Measurements from ENCODE around the gene TRAPPC6A.

DNA sequence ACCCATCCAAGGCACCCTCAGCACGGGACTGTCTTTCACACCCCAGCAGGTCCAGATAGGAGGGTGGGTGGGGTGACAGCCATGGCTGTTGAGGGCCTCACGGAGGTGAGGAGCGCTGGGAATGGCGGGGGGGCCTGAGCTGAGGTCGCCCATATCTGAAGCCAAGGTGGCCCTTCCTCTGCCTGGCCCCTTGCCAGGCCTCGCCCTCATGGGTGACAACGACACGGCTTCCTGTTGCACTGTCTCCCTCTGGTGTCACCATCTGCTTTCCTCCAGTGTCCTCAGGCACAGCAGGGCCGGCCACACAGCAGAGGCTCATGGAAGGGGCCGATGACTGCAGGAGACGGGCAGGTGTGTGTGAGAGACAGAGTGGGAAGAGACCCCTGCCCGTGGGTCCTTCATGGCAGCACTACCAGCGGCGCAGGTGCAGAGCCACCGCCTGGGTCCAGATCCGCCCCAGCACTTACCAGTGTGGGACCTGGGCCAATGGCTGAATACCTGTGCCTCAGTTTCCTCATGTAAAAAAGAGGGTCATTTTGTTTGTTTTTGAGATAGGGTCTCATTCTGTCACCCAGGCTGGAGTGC is 9.2 kb downstream of the TRAPPC6A start:
- no peak for TF ChIP-seq POLR2A (IDR thresholded peaks at IDR 0.05)
- TF ChIP-seq CTCF (IDR thresholded peaks at IDR 0.05): no peak
